ENCODE measurements around the gene NR5A2. TPM values are rescaled to one million over a fixed set of nuclear protein-coding genes. Genes with fewer than 3 reads are reported as not detected.

Gene NR5A2
- total RNA-seq, 1 experiment from 2014 or later, result 4.7 TPM

- no peak overlapping the region for H3K4ac ChIP-seq (ENCODE audit: low read depth, low read length)
- H3K9me3 Mint-ChIP-seq, result no peaks in the 10 kb centered on the region
Measured at GRCh38 chr1:200147742-200148141, 120.2 kb downstream of the NR5A2 start.

More at GRCh38 chr1:200147742-200148141, 120.2 kb downstream of the NR5A2 start:
- Histone ChIP-seq H3K4me2 (ENCODE audit: insufficient read depth, insufficient read length, low read length) (no peak overlapping the region), H4K8ac (replicated peaks; ENCODE audit: insufficient read length, low read depth, low read length) (no peak overlapping the region), H3K56ac (ENCODE audit: insufficient read length, low read depth, low read length) (no peak overlapping the region), H2AK5ac (ENCODE audit: insufficient read length, low read length) (no peak overlapping the region), H3K27ac (ENCODE audit: insufficient read length, low read depth, low read length) (no peak overlapping the region), H3K79me2 (ENCODE audit: insufficient read depth, low read length) (no peaks in the 10 kb centered on the region), H2BK120ac (ENCODE audit: low read depth, low read length, poor library complexity, severe bottlenecking) (no peak overlapping the region), H4K5ac (ENCODE audit: insufficient read length, low read depth, low read length) (no peak overlapping the region), H3K27me3 (ENCODE audit: insufficient read depth, low read length) (no peaks in the 10 kb centered on the region), H3K23ac (ENCODE audit: insufficient read length, low read depth, low read length) (no peak overlapping the region), H3K79me1 (ENCODE audit: insufficient read depth, low read depth, low read length, poor library complexity, severe bottlenecking) (no peaks in the 10 kb centered on the region), H2BK12ac (ENCODE audit: insufficient read length, low read depth, low read length) (no peak overlapping the region), H3K9me3 (ENCODE audit: control insufficient read depth, low read depth, low read length) (no peaks in the 10 kb centered on the region), H2AFZ (ENCODE audit: low read length) (no peak overlapping the region), H3K9ac (ENCODE audit: extremely low read depth, insufficient read length, low read length) (no peak overlapping the region), H4K20me1 (ENCODE audit: control insufficient read depth, insufficient read depth, insufficient read length) (no peaks in the 10 kb centered on the region), H3K4me1 (ENCODE audit: insufficient read depth, low read length) (no peaks in the 10 kb centered on the region), H2BK15ac (ENCODE audit: low read depth, low read length) (no peak overlapping the region), H3T11ph (ENCODE audit: low read length) (no peak overlapping the region), H4K91ac (ENCODE audit: insufficient read length, low read depth, low read length) (no peak overlapping the region), H2BK5ac (ENCODE audit: insufficient read length, low read length) (no peak overlapping the region), H3K18ac (ENCODE audit: insufficient read length, low read depth, low read length) (no peak overlapping the region), H3K23me2 (ENCODE audit: insufficient read length, low read depth, low read length, poor library complexity, severe bottlenecking) (no peaks in the 10 kb centered on the region), H3K14ac (ENCODE audit: insufficient read depth, low read length) (no peak overlapping the region), H2BK20ac (ENCODE audit: low read depth, low read length, poor library complexity, severe bottlenecking) (no peak overlapping the region)
- Mint-ChIP-seq H3K36me3 (ENCODE audit: insufficient read depth in 1 of 3, low read depth in 3 of 3) (no peaks in the 10 kb centered on the region), H3K27ac (no peak overlapping the region), H3K4me3 (no peak overlapping the region), H3K27me3 (ENCODE audit: low read depth) (no peaks in the 10 kb centered on the region), H3K4me1 (no peaks in the 10 kb centered on the region)
- no peak for DNase-seq
- WGBS (ENCODE audit: extremely low coverage, insufficient read length, low lambda C conversion rate), result no CpG with 5 or more reads among the region's 40 CpGs
- TF ChIP-seq CTCF (conservative IDR thresholded peaks at IDR 0.05), result no peak

Measured in H9 (cell line).